ENCODE data around the gene ST7. TPM values are rescaled to one million over a fixed set of nuclear protein-coding genes. Genes with fewer than 3 reads are reported as not detected.

ST7 gene
- total and polyA plus RNA-seq, 2 of the 13 experiments (the other 11 are each of a cell fraction or from before 2014, with no cell fraction given) = 17.3 to 23.5 TPM

DNA sequence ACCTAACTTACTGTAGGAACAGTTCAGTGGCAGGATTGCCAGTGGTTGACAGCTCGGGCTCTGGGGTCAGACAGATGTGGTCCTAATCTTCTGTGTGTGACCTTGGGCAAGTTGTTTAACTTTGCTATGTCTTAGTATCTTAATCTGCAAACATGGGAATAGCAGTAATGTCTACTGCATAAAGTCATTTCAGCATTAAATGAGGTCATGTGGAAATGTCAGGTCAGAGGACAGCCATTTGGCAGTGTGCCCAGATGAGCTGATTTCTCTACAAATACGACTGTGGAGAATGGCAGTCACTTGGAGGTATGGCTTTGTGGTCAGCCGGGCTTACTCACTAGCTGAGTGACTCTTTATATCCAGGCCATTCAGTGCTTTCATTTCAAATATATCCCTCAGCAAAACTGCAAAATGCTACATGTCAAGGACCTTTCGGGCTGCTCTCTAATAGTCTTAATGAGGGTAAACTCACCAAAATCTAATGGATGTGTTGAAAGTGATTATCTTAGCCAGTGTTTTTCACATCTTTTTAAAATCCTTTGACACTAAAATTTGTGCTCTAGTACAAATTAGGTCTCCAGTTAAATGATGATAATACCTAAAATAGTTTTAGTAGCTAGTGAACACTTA is 171.4 kb downstream of the ST7 start (continued):
- no peak for TF ChIP-seq BHLHE40 (IDR thresholded peaks at IDR 0.05; ENCODE audit: low read length)
- no peak for TF ChIP-seq CCDC6 (CRISPR knock-in tag; IDR thresholded peaks at IDR 0.05)
- no peak for TF ChIP-seq DR1 (CRISPR knock-in tag; IDR thresholded peaks at IDR 0.05)
- TF ChIP-seq, protein P1, sequence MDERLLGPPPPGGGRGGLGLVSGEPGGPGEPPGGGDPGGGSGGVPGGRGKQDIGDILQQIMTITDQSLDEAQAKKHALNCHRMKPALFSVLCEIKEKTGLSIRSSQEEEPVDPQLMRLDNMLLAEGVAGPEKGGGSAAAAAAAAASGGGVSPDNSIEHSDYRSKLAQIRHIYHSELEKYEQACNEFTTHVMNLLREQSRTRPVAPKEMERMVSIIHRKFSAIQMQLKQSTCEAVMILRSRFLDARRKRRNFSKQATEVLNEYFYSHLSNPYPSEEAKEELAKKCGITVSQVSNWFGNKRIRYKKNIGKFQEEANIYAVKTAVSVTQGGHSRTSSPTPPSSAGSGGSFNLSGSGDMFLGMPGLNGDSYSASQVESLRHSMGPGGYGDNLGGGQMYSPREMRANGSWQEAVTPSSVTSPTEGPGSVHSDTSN (CRISPR knock-in tag; IDR thresholded peaks at IDR 0.05) = no peak
- TF ChIP-seq, protein P2, sequence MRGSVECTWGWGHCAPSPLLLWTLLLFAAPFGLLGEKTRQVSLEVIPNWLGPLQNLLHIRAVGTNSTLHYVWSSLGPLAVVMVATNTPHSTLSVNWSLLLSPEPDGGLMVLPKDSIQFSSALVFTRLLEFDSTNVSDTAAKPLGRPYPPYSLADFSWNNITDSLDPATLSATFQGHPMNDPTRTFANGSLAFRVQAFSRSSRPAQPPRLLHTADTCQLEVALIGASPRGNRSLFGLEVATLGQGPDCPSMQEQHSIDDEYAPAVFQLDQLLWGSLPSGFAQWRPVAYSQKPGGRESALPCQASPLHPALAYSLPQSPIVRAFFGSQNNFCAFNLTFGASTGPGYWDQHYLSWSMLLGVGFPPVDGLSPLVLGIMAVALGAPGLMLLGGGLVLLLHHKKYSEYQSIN (CRISPR knock-in tag; IDR thresholded peaks at IDR 0.05; ENCODE audit: borderline replicate concordance) = no peak
- no peak for TF ChIP-seq ZMYM3 (CRISPR knock-in tag; IDR thresholded peaks at IDR 0.05)
- TF ChIP-seq ZUFSP (CRISPR knock-in tag; IDR thresholded peaks at IDR 0.05; ENCODE audit: borderline replicate concordance) = no peak
- no peak for TF ChIP-seq ZFP41 (CRISPR knock-in tag; IDR thresholded peaks at IDR 0.05; ENCODE audit: borderline replicate concordance)
- no peak for TF ChIP-seq ZNF550 (CRISPR knock-in tag; IDR thresholded peaks at IDR 0.05; ENCODE audit: borderline replicate concordance)
- no peak for TF ChIP-seq SP140L (CRISPR knock-in tag; IDR thresholded peaks at IDR 0.05; ENCODE audit: borderline replicate concordance)
- no peak for TF ChIP-seq HNRNPK (IDR thresholded peaks at IDR 0.05; ENCODE audit: low read depth, low read length, poor library complexity, severe bottlenecking)
- TF ChIP-seq ZNF280D (CRISPR knock-in tag; IDR thresholded peaks at IDR 0.05) = no peak
- no peak for TF ChIP-seq ARNT2 (CRISPR knock-in tag; IDR thresholded peaks at IDR 0.05; ENCODE audit: low read depth)
- no peak for TF ChIP-seq TGIF2 (CRISPR knock-in tag; IDR thresholded peaks at IDR 0.05)
- TF ChIP-seq SMARCC2 (IDR thresholded peaks at IDR 0.05) = no peak
- TF ChIP-seq ZNF510 (CRISPR knock-in tag; IDR thresholded peaks at IDR 0.05; ENCODE audit: low read depth) = no peak
- TF ChIP-seq ZNF274 (CRISPR knock-in tag; IDR thresholded peaks at IDR 0.05) = no peak
- TF ChIP-seq ZZZ3 (CRISPR knock-in tag; IDR thresholded peaks at IDR 0.05; ENCODE audit: borderline replicate concordance) = no peak
- TF ChIP-seq DZIP1 (CRISPR knock-in tag; IDR thresholded peaks at IDR 0.05) = no peak
